ENCODE data around the gene MYOG.

DNA sequence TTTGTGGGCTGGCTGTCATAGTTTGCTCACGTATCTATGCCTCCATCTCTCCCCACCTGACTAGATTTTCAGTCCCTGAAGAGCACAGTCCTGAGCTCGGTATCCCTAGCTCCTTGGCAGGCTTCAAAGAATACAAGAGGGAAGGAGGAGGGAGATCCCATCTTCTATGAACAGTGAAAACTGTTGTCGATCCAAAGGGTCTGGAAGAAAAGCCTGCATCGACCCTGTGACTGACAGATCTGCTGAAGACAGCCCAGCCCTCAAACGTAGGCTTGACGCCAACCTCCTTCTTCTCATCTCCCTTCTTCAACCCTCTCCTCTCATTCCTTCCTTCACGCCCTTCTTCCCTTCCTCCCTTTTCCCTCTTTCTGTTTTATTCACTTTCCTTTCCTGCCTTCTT, 28.4 kb upstream of the MYOG start:
- TF ChIP-seq, protein P1, sequence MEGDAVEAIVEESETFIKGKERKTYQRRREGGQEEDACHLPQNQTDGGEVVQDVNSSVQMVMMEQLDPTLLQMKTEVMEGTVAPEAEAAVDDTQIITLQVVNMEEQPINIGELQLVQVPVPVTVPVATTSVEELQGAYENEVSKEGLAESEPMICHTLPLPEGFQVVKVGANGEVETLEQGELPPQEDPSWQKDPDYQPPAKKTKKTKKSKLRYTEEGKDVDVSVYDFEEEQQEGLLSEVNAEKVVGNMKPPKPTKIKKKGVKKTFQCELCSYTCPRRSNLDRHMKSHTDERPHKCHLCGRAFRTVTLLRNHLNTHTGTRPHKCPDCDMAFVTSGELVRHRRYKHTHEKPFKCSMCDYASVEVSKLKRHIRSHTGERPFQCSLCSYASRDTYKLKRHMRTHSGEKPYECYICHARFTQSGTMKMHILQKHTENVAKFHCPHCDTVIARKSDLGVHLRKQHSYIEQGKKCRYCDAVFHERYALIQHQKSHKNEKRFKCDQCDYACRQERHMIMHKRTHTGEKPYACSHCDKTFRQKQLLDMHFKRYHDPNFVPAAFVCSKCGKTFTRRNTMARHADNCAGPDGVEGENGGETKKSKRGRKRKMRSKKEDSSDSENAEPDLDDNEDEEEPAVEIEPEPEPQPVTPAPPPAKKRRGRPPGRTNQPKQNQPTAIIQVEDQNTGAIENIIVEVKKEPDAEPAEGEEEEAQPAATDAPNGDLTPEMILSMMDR (conservative IDR thresholded peaks at IDR 0.05; ENCODE audit: low read depth, low read length) = no peak
- no peak for TF ChIP-seq EZH2 (IDR thresholded peaks at IDR 0.05; ENCODE audit: low read length, unreplicated experiment)
